Embryonic facial prominence (tissue), 1 donor: ENCODE results near the gene TRAF3.
"Not testable (repeated sequence)": the region's sequence is repeated elsewhere in the genome, so short reads cannot be mapped to it uniquely, and the experiment has no call there.

ENCODE experiments used
- DNase-seq: peaks from one replicate; pipeline ENCODE4 v3.0.0-alpha.2; 2016; ENCODE audit errors: extremely low spot score

Gene TRAF3

GRCh38 chr14:102891111-102891510 is 113.9 kb downstream of the TRAF3 start:
- no peak for DNase-seq

GRCh38 chr14:102891556-102891955 is 114.3 kb downstream of the TRAF3 start:
- DNase-seq = no peak

GRCh38 chr14:102892651-102893050 is 115.4 kb downstream of the TRAF3 start:
- no peak for DNase-seq

GRCh38 chr14:102893452-102893851 is 116.2 kb downstream of the TRAF3 start:
- no peak for DNase-seq

- not testable (repeated sequence) for DNase-seq
Observed at GRCh38 chr14:102896735-102897134, 119.5 kb downstream of the TRAF3 start.

GRCh38 chr14:102897299-102898027 is 120.2 kb downstream of the TRAF3 start:
- no peak for DNase-seq

GRCh38 chr14:102898298-102898697 is 121.0 kb downstream of the TRAF3 start:
- DNase-seq = no peak

GRCh38 chr14:102898776-102899515 is 121.7 kb downstream of the TRAF3 start:
- DNase-seq = no peak

- DNase-seq = no peak
Observed at GRCh38 chr14:102899516-102899900, 122.3 kb downstream of the TRAF3 start.

GRCh38 chr14:102900631-102901571 is 123.7 kb downstream of the TRAF3 start:
- no peak for DNase-seq

GRCh38 chr14:102901633-102902032 is 124.4 kb downstream of the TRAF3 start:
- no peak for DNase-seq

GRCh38 chr14:102902086-102902485 is 124.8 kb downstream of the TRAF3 start:
- no peak for DNase-seq

GRCh38 chr14:102902523-102903247 is 125.4 kb downstream of the TRAF3 start:
- no peak for DNase-seq

- no peak for DNase-seq
Observed at GRCh38 chr14:102903248-102903888, 126.1 kb downstream of the TRAF3 start.

- no peak for DNase-seq
Observed at GRCh38 chr14:102903889-102904512, 126.8 kb downstream of the TRAF3 start.

GRCh38 chr14:102905116-102906108 is 128.2 kb downstream of the TRAF3 start:
- DNase-seq = no peak

- DNase-seq = no peak
Observed at GRCh38 chr14:102906616-102907302, 129.5 kb downstream of the TRAF3 start.

- no peak for DNase-seq
Observed at GRCh38 chr14:102907303-102907844, 130.1 kb downstream of the TRAF3 start.
